GM12878 (cell line): ENCODE measurements around the gene LAMA4.

Experiments used
- EED ChIP-seq: sonication (generic); IDR thresholded peaks from 2 replicates; pipeline ENCODE4 v1.6.1; 2016; ENCODE audit warnings: antibody characterized with exemption, low read depth
- TARDBP ChIP-seq: IDR thresholded peaks from 2 replicates; pipeline ENCODE4 v1.6.1; 2016; ENCODE audit warnings: borderline replicate concordance

DNA sequence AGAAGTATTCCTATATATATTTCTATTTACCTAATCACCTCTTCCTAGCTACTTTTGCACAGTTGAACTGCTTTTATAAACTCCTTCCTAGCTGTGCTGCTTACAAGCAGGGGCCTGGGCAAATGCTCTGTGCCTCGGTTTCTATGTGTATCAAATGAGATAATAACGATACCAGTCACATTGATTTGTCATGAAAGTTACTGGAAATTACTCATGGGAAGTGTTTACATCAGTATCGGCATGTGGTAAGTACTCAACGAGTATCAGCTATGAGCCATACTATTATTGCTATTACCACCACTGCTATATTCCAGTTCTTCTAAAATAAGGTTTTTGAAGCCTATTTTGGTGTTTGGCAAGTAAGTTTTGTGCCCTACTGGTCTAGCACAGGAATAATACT is 4.9 kb downstream of the LAMA4 start:
- no peak for TF ChIP-seq EED
- TF ChIP-seq TARDBP = no peak
